Skeletal muscle cell (primary cell): ENCODE results near the gene PALM2AKAP2.
A peak's percentile ranks its signal among the peaks of the same experiment; 100 is the strongest.
"Not testable (repeated sequence)": the region's sequence is repeated elsewhere in the genome, so short reads cannot be mapped to it uniquely, and the experiment has no call there.

ENCODE experiments used
- DNase-seq: peaks from one replicate; pipeline ENCODE4 v3.0.0-alpha.2; 2010; ENCODE audit warnings: low read depth
- H3K4me3 ChIP-seq: 2 replicates; pipeline ENCODE4 v1.5.1; 2011; ENCODE audit warnings: low read depth, mild to moderate bottlenecking, control low read depth, low read length, moderate library complexity

Gene PALM2AKAP2

GRCh38 chr9:109797509-109797908 lies 17.5 kb downstream of the PALM2AKAP2 start:
- DNase-seq, result no peak
- no peak overlapping the region for H3K4me3 ChIP-seq

- H3K4me3 ChIP-seq, result no peak overlapping the region
- DNase-seq, result no peak
Measured at GRCh38 chr9:109799141-109799540, 19.1 kb downstream of the PALM2AKAP2 start.

- no peak overlapping the region for H3K4me3 ChIP-seq
- DNase-seq, result no peak
Measured at GRCh38 chr9:109799792-109800191, 19.8 kb downstream of the PALM2AKAP2 start.

- no peak overlapping the region for H3K4me3 ChIP-seq
- DNase-seq, result no peak
Measured at GRCh38 chr9:109801484-109801883, 21.5 kb downstream of the PALM2AKAP2 start.

GRCh38 chr9:109802491-109802890 lies 22.5 kb downstream of the PALM2AKAP2 start:
- DNase-seq, result no peak
- H3K4me3 ChIP-seq, result no peak overlapping the region

GRCh38 chr9:109805050-109805449 lies 25.1 kb downstream of the PALM2AKAP2 start:
- H3K4me3 ChIP-seq, result no peak overlapping the region
- DNase-seq, result no peak

- peak; percentile 66 for DNase-seq
Measured at GRCh38 chr9:109806506-109807115, 26.6 kb downstream of the PALM2AKAP2 start.

GRCh38 chr9:109811876-109812275 lies 31.9 kb downstream of the PALM2AKAP2 start:
- no peak overlapping the region for H3K4me3 ChIP-seq
- DNase-seq, result no peak

More at GRCh38 chr9:109806506-109807115, 26.6 kb downstream of the PALM2AKAP2 start:
- no peak overlapping the region for H3K4me3 ChIP-seq

GRCh38 chr9:109812331-109812730 lies 32.3 kb downstream of the PALM2AKAP2 start:
- DNase-seq, result no peak
- no peak overlapping the region for H3K4me3 ChIP-seq

- no peak for DNase-seq
- no peak overlapping the region for H3K4me3 ChIP-seq
Measured at GRCh38 chr9:109812818-109813281, 32.9 kb downstream of the PALM2AKAP2 start.

- DNase-seq, result no peak
- H3K4me3 ChIP-seq, result no peak overlapping the region
Measured at GRCh38 chr9:109813303-109813702, 33.3 kb downstream of the PALM2AKAP2 start.

GRCh38 chr9:109813829-109814228 lies 33.8 kb downstream of the PALM2AKAP2 start:
- DNase-seq, result no peak

GRCh38 chr9:109815366-109815947 lies 35.5 kb downstream of the PALM2AKAP2 start:
- DNase-seq, result no peak
- H3K4me3 ChIP-seq, result no peak overlapping the region

More at GRCh38 chr9:109813829-109814228, 33.8 kb downstream of the PALM2AKAP2 start:
- H3K4me3 ChIP-seq, result no peak overlapping the region

- no peak overlapping the region for H3K4me3 ChIP-seq
- DNase-seq, result peak; percentile 98
Measured at GRCh38 chr9:109816490-109816889, 36.5 kb downstream of the PALM2AKAP2 start.

- DNase-seq, result no peak
- H3K4me3 ChIP-seq, result no peak overlapping the region
Measured at GRCh38 chr9:109817146-109817845, 37.3 kb downstream of the PALM2AKAP2 start.

GRCh38 chr9:109817846-109818472 lies 38.0 kb downstream of the PALM2AKAP2 start:
- no peak overlapping the region for H3K4me3 ChIP-seq
- peak; percentile 85 for DNase-seq

- DNase-seq, result no peak
- no peak overlapping the region for H3K4me3 ChIP-seq
Measured at GRCh38 chr9:109821711-109822110, 41.7 kb downstream of the PALM2AKAP2 start.

GRCh38 chr9:109825383-109825782 lies 45.4 kb downstream of the PALM2AKAP2 start:
- H3K4me3 ChIP-seq, DNase-seq: not testable (repeated sequence)

GRCh38 chr9:109826559-109826958 lies 46.6 kb downstream of the PALM2AKAP2 start:
- no peak for DNase-seq
- H3K4me3 ChIP-seq, result no peak overlapping the region

- no peak overlapping the region for H3K4me3 ChIP-seq
- DNase-seq, result no peak
Measured at GRCh38 chr9:109828254-109828653, 48.3 kb downstream of the PALM2AKAP2 start.
